Loucy (cell line): ENCODE measurements around the gene IRGC.

Experiments
- EZH2phosphoT487 ChIP-seq: fragments of 200-600 bp; IDR thresholded peaks from 2 replicates; pipeline ENCODE4 v1.6.1; 2018; ENCODE audit warnings: antibody characterized with exemption, mild to moderate bottlenecking, moderate library complexity, borderline replicate concordance
- TF ChIP-seq, protein P1 (sequence below): fragments of 200-600 bp; sonication (generic); conservative IDR thresholded peaks from 2 replicates; pipeline ENCODE4 v1.5.1; 2014; ENCODE audit warnings: mild to moderate bottlenecking, antibody characterized with exemption, low read length

DNA sequence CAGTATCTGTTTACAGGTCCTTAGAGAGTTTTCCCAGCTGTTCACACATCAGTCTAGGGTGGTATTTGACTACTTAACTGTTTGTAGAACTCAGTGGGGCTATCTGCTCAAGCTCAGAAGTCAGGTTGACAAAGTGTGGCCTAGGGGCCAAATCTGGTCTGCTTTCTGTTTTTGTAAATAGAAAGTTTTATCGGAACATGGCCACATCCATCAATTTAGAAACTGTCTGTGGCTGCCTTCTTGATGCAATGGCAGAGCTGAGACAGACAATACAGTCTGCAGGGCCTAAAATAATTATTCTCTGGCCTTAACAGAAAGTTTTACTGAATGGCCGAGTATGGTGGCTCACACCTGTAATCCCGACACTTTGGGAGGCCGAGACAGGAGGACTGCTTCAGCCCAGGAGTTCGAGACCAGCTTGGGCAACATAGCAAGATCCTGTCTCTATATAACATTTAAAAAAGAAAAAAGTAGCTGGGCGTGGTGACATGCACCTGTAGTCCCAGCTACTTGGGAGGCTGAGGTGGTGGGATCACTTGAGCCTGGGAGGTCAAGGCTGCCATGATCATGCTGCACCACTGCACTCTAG, 36.5 kb downstream of the IRGC start:
- TF ChIP-seq EZH2phosphoT487: no peak
- TF ChIP-seq, protein P1, sequence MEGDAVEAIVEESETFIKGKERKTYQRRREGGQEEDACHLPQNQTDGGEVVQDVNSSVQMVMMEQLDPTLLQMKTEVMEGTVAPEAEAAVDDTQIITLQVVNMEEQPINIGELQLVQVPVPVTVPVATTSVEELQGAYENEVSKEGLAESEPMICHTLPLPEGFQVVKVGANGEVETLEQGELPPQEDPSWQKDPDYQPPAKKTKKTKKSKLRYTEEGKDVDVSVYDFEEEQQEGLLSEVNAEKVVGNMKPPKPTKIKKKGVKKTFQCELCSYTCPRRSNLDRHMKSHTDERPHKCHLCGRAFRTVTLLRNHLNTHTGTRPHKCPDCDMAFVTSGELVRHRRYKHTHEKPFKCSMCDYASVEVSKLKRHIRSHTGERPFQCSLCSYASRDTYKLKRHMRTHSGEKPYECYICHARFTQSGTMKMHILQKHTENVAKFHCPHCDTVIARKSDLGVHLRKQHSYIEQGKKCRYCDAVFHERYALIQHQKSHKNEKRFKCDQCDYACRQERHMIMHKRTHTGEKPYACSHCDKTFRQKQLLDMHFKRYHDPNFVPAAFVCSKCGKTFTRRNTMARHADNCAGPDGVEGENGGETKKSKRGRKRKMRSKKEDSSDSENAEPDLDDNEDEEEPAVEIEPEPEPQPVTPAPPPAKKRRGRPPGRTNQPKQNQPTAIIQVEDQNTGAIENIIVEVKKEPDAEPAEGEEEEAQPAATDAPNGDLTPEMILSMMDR: no peak
